Dedifferentiated amniotic fluid mesenchymal stem cell (primary cell): ENCODE measurements around the gene FAM83D.
"Not testable (repeated sequence)": the region's sequence is repeated elsewhere in the genome, so short reads cannot be mapped to it uniquely, and the experiment has no call there.

Experiments used
- DNase-seq: peaks from one replicate; pipeline ENCODE4 v3.0.0-alpha.2; 2016; ENCODE audit errors: extremely low spot score

Gene FAM83D

GRCh38 chr20:38934530-38934929 lies 8.3 kb downstream of the FAM83D start:
- DNase-seq = no peak

- DNase-seq = no peak
Observed at GRCh38 chr20:38935285-38935684, 9.1 kb downstream of the FAM83D start.

GRCh38 chr20:38935967-38936407 lies 9.8 kb downstream of the FAM83D start:
- no peak for DNase-seq

- DNase-seq = no peak
Observed at GRCh38 chr20:38937000-38937399, 10.8 kb downstream of the FAM83D start.

GRCh38 chr20:38937978-38938473 lies 11.8 kb downstream of the FAM83D start:
- no peak for DNase-seq

GRCh38 chr20:38939686-38940085 lies 13.5 kb downstream of the FAM83D start:
- no peak for DNase-seq

- DNase-seq = no peak
Observed at GRCh38 chr20:38940644-38941043, 14.4 kb downstream of the FAM83D start.

- DNase-seq = no peak
Observed at GRCh38 chr20:38941726-38942389, 15.6 kb downstream of the FAM83D start.

GRCh38 chr20:38945012-38945411 lies 18.8 kb downstream of the FAM83D start:
- no peak for DNase-seq

- DNase-seq = no peak
Observed at GRCh38 chr20:38946836-38947235, 20.6 kb downstream of the FAM83D start.

GRCh38 chr20:38947931-38948362 lies 21.7 kb downstream of the FAM83D start:
- DNase-seq = no peak

GRCh38 chr20:38950254-38950653 lies 24.0 kb downstream of the FAM83D start:
- no peak for DNase-seq

GRCh38 chr20:38951611-38952010 lies 25.4 kb downstream of the FAM83D start:
- no peak for DNase-seq

- no peak for DNase-seq
Observed at GRCh38 chr20:38952153-38952552, 25.9 kb downstream of the FAM83D start.

GRCh38 chr20:38953630-38954340 lies 27.6 kb downstream of the FAM83D start:
- no peak for DNase-seq

- no peak for DNase-seq
Observed at GRCh38 chr20:38957235-38957876, 31.1 kb downstream of the FAM83D start.

GRCh38 chr20:38957915-38958485 lies 31.8 kb downstream of the FAM83D start:
- no peak for DNase-seq

GRCh38 chr20:38960187-38960687 lies 34.0 kb downstream of the FAM83D start:
- not testable (repeated sequence) for DNase-seq

- DNase-seq = no peak
Observed at GRCh38 chr20:38961530-38962043, 35.4 kb downstream of the FAM83D start.

GRCh38 chr20:38962044-38962927 lies 36.1 kb downstream of the FAM83D start, which contains the start of gene DHX35:
Gene DHX35, plus strand, starts transcription at chr20:38962344. Its CDS starts 24 bp downstream, at chr20:38962368.
- DNase-seq = peak; percentile 94

GRCh38 chr20:38962928-38963401 lies 36.7 kb downstream of the FAM83D start:
- DNase-seq = no peak
